Activated CD4-positive, alpha-beta T cell treated with anti-CD3 and anti-CD28 coated beads, Interleukin-10, Interleukin-2, amounts not matched to agents 100 ng/mL and 50 ng/mL, durations not matched to agents 16 hours and 8 hours (primary cell): ENCODE data around the gene TTBK1.

ENCODE experiments used
- DNase-seq: peaks from one replicate; pipeline ENCODE4 v3.0.0-alpha.2; 2020

Gene TTBK1

DNA sequence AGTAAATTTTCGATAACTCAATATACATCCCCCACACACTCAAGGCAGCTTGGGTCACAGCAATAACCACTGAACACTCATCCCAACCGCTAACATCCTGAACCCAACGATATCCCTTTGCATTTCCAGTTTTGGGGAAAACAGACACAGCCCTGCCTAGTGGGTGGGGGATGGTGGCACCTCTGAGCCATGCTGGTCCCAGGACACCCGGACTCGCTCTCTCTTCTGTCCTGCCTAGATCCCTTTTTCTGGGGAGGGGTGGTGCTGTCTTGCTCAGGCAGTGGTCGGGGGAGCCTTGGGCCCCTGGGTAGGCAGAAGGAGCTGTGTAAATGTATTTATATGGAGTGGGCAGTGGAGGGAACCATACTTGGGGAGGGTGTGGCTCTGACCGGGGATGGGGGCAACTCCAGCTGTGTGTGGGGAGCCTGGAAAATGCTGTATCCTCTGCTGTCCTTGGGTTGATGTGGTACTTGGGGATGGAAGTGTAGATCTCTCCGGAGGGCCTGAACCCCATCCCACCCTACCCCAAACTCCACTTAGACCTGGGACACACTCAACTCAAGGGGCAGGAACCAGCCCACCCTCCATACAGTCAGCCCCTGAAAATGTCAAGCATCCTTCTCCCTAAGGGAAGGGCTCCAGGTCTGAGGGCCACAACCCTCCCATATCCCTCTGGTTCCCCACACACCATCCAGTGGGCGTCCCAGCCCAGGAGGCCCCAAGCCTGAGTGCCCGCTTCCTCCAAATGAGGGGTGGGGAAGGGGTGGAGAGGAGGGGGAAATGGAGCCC is 31.0 kb downstream of the TTBK1 start:
- DNase-seq = no peak

DNA sequence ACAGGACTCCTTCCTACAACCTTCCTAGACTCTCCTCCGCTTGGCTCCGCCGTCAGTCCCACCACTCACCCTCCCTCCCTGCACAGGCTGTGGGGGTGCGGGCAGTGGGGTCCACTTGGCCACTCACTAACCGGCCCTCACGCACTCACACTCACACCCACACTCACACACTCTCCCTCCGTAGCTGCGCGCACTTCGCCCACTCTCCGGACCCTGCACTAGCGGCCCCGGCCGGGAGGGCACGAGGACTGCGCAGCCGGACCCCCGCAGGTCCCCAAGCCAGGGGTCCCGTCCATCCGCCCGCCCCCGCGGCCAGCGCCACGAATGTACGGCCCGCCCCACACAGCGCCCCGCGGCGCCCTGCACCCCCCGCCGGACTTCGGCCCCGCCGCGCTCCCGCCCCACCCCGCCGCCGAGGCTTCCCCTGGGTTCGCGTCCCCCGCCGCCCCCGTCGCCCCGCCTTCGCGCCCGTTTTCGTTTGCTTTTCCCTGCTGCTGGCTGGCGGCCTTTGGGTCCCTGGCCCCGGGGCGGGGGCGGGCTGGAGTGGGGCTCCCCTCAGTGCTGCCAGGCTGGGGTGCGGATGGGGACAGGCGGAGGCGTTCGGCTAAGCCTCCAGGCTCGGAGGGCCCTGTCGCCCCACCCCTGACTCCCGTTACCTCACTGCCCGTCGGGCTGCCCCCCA is 31.8 kb downstream of the TTBK1 start:
- DNase-seq = no peak

DNA sequence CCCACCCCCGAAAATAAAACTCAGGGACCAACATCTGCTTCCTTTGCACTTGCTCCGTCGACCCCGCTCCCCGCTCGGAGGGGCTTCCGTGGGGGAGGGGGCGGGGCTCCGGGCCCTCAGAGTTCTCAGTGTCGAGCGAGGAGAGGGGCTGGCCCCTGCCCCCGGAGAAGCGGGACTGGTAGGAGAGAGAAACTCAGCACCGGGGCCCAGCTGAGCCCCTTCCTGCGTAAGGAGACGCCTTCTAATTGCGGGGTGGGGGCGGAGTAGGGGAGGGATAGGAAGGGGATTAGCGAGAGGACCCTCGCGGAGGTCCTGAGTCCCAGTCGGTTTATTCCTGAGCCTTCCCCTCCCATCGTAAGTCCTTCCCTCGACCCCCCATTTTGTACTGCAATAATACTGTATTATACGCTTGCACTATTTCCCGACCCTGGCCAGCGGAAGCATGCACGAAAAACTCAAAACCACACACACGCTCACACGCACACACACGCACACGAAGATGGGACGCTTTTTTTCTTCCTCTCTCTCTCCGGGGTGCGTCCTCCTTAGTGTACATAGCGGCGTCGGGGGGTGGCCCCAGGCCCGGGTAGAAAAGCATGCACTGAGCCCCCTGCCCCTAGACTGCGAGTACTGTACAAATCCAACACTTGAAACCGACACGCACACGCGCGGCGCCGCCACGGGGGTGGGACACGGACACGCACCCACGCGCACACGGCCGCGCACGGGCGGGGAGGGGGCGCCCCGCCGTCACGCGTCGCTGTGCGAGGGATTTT is 32.7 kb downstream of the TTBK1 start:
- DNase-seq = no peak

DNA sequence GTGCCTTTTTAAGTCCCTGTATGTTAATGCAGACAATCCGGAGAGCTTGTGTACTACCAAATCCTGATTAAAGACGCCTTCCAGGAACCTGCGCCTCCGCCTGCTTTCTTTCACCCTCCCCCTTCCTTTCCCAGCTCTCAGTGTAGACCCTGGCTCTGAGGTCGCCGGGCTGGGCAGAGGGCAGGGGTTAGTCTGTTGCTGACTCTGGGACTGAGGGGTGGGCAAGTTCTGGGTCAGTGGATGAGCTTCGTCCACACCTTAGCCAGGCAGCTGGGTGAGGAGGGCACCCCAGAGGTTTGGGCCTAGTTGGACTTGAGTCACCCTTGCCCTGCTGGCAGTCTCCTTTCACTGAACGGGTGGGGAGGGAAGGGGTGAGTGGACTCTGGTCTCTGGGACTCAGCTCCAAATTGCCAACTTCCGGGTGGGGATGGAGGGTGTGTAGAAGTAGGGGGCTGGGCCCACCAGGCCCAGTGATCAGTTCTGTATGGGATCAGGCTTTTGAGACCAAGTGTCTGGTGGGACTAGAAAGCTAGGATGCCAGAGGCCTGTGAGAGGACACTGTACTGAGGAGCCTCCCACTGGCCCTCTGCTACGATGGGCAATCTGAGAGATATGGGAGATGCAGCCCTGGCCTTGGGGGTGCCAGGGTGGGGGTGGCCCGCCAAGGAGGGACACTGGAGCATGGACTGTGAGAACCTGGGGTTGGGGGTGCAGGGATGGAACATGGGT is 33.5 kb downstream of the TTBK1 start:
- no peak for DNase-seq

DNA sequence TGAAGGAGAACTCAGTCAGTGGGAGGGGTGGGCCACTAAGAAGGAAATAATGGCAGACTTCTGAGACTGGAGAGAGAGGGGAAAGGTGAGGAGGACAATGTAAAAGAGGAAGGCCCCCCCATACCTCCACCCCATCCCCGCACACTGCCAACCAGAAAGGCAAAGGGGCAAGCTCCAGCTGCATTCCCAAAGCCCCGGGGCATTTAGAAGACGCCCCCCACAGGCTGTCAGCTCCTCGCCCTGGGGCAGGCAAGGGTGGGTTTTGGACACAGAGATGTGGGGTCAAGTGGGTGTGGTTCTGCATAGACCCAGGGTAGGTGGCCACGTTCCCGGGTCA is 34.0 kb downstream of the TTBK1 start:
- no peak for DNase-seq

GRCh38 chr6:43277643-43278523 is 34.6 kb downstream of the TTBK1 start:
- DNase-seq = no peak

DNA sequence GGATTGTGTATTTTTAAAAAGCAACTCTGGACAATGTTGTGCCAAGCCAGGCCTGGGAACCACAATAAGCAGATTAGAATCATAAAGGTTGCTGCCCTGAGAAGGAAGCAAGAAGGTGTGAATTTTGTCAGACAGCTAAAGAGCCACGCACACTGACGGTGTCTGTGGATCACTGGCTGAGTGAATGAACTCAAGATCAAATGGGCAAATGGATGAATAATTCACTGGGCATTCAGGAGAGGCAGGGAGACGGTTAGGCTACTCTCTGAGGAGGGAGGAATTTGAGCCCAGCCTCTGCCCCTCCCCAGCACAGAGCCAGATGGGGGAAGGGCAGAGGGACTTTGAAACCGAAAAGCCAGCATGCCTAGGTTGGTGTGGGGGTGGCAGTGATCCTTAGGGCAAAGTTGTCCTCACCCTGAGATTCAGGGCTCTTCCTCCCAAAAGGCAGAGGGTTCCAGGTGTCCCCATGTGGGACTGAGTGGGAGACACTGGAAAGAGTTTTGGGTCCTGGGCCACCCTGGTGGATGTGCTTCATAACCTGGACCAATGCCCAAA is 35.3 kb downstream of the TTBK1 start:
- no peak for DNase-seq

DNA sequence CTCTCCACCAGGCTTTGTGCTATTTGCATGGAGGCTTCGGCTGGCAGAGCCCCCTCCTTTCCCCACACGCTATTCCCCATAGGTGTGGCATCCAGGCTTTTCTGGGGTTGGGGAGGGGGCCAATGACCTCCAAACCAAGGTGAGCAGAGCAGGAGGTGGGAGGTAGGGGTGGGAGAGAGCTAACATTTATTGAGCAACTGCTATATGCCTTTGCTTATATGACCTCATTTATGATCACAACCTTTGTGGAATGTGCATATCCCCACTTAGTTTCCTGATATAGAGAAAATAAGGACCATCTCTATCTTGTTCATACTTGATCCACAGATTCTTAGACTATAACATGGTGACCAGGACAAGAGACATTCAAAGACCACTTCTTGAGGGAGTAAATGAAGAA is 37.0 kb downstream of the TTBK1 start:
- no peak for DNase-seq

DNA sequence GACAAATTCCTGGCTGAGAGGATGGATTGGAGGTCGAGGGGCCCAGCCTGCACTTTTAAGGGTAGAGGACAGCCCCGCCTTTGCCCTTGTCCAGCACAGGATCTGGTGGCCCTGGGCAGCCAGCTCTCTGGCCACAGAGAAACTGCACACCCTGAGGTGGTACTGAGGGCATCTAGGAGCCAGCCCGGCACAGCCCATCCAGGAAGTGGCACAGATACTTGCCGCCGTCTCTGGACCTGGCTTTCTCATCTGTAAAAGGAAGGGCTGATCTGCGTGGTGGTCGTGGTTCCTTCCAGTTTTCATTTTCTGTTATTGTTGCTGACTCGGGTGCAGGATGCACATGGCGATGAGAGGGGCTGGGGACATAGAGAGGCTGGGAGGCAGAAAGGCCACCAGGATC is 38.8 kb downstream of the TTBK1 start:
- DNase-seq = no peak

DNA sequence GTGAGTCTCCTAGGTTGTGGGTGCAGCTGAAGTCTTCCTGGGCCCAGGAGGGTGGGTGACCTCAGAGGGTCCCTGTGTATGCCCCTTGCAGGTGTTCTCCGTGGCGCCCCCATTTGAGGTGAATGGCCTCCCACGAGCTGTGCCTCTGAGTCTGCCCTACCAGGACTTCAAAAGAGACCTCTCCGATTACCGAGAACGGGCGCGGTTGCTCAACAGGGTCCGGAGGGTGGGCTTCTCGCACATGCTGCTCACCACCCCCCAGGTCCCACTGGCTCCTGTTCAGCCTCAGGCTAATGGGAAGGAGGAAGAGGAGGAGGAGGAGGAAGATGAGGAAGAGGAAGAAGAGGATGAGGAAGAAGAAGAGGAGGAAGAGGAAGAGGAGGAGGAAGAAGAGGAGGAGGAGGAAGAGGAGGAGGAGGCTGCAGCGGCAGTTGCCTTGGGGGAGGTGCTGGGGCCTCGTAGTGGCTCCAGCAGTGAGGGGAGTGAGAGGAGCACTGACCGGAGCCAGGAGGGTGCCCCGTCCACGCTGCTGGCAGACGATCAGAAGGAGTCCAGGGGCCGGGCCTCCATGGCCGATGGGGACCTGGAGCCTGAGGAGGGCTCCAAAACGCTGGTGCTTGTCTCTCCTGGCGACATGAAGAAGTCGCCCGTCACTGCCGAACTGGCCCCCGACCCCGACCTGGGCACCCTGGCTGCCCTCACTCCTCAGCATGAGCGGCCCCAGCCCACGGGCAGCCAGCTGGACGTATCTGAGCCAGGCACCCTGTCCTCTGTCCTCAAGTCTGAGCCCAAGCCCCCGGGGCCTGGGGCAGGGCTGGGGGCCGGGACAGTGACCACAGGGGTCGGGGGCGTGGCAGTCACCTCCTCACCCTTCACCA is 39.6 kb downstream of the TTBK1 start:
- DNase-seq = no peak

DNA sequence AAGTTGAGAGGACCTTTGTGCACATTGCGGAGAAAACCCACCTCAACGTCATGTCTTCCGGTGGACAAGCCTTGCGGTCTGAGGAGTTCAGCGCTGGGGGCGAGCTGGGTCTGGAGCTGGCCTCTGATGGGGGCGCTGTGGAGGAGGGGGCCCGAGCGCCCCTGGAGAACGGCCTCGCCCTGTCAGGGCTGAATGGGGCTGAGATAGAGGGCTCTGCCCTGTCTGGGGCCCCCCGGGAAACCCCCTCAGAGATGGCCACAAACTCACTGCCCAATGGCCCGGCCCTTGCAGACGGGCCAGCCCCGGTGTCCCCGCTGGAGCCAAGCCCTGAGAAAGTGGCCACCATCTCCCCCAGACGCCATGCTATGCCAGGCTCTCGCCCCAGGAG is 40.2 kb downstream of the TTBK1 start:
- no peak for DNase-seq

DNA sequence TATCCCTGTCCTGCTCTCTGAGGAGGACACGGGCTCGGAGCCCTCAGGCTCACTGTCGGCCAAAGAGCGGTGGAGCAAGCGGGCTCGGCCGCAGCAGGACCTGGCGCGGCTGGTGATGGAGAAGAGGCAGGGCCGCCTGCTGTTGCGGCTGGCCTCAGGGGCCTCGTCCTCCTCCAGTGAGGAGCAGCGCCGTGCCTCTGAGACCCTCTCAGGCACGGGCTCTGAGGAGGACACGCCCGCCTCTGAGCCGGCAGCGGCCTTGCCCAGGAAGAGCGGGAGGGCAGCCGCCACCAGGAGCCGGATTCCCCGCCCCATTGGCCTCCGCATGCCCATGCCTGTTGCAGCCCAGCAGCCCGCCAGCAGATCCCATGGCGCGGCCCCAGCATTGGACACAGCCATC is 40.6 kb downstream of the TTBK1 start:
- no peak for DNase-seq

- no peak for DNase-seq
Observed at GRCh38 chr6:43284991-43285781, 41.9 kb downstream of the TTBK1 start.

DNA sequence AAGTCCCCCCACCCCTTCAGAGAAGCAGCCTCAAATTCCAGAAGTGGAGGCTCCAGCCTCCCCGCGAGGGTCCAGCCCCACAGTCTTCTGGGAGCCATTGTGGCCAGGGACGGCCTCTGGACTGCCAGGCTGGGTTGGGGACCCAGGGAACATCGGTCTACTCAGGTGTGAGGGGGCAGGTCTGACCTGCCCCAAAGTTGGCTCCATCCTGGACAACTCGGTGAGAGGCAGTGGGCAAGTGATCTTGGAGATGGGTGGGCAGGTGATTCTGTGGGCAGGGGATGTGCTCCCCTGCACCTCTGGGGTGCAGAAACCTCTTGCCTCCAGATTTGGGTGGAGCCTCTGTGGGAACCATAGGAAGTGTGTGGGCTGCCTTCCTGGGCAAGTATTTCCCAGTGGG is 42.6 kb downstream of the TTBK1 start:
- no peak for DNase-seq

DNA sequence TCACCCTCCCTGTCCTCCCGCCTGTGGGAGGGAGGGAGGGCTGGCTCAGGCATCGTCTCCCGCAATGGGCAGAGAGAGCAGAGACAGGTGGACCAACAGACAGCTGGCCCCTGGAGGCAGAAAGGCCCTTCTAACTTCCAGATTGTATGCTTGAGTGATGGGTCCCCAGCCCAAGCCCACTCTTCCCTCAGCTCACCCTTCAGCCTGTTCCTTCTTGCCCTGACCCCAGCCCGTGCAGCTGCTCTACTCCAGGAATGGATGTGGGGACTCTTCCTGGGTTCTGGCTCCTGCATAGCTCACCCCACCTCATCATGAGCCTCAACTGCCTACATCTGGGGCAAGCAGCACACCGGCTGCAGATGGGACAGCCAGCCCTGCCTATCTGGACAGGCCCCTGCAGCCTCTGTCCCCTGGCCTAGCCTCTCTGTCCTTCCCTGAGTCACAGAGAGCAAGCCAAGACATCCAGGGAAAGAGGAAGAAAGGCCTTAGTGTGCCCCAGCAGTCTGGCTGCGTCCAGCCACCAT is 43.2 kb downstream of the TTBK1 start:
- no peak for DNase-seq

DNA sequence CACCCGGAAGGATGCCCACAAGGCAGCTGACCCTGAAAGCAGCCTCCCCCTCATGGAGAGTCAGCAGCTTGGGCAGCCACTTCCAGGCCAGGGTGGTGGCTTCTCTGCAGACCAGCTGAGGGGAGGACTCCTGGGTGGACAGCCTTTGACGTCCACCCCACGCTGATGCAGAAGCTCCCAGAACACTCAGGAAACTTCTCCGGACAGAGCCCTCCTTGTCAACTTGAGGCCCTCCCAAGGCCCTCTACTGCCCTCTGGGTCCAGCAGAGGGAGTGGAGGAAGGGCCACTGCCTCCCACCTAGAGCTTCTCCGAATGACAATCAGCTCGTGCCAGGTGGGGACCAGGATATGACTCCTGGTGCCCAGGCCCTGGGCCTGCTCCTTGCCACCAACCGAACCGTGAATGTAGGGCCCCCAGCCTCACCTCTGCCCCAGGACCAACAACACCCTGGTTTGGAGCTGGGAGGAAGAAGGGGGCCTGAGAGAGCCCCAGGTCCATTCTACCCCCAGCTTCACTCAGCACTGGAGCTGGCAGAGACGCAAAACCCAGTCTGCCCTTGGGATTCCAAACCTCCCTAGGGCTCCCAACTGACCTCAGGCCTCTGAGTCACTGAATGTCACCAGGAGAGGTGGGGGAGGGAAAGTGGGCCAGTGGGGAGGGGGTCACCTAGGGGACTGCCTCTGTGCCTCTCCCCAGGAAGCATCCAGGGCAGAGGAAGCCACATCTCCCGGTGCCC is 43.9 kb downstream of the TTBK1 start:
- DNase-seq = no peak

GRCh38 chr6:43287717-43288679 is 44.7 kb downstream of the TTBK1 start:
- DNase-seq = no peak
